ENCODE data around the gene MRAS. TPM values are rescaled to one million over a fixed set of nuclear protein-coding genes. Genes with fewer than 3 reads are reported as not detected.

Gene MRAS
- total and polyA plus RNA-seq, 2 of the 13 experiments (the other 11 are each of a cell fraction or from before 2014, with no cell fraction given) = 8.8 to 36.2 TPM

DNA sequence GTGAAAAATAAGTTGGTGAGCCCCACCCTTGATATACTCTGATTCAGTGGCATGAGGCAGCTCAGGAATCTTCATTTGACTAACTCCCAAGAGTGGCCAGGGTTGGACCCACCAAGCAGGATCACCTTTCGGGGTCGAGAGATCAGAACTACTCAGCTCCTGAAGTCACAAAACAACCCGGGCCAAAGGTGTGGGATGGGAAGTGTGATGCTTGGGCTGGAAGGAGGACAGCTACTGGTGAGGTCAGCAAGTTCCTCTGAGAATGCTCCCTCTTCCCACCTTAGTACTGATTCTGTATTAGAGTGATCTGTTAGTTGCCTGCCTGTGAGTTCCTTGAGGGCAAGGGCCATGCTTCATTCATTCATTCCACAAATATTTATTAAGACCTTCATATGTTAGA is 101.1 kb downstream of the MRAS start:
- ChIA-PET CTCF (ENCODE audit: low intra/inter-chr PET ratio, low total read pairs) (no interaction called here), POLR2A (no interaction called here)
- Histone ChIP-seq H3K27ac (ENCODE audit: extremely low read length, insufficient read depth, low read length) (no peak overlapping the region), H3K4me1 (ENCODE audit: insufficient read depth, low read length) (no peaks in the 10 kb centered on the region), H4K20me1 (ENCODE audit: insufficient read depth, low read length) (no peaks in the 10 kb centered on the region), H3K27me3 (ENCODE audit: control insufficient read depth in 1 of 2, insufficient read depth in 2 of 2, low read length in 2 of 2) (no peaks in the 10 kb centered on the region), H3K4me2 (ENCODE audit: low read depth, low read length) (no peak overlapping the region), H3K79me2 (ENCODE audit: insufficient read depth, low read length) (no peaks in the 10 kb centered on the region), H3K9me3 (ENCODE audit: low read length) (no peaks in the 10 kb centered on the region), H2AFZ (ENCODE audit: low read length) (no peak overlapping the region), H3K9ac (ENCODE audit: insufficient read depth, low read depth, low read length) (no peak overlapping the region), H3K4me3 (replicated peaks in 1 of 3; ENCODE audit: insufficient read depth in 1 of 3, low read depth in 2 of 3, low read length in 3 of 3) (no peak overlapping the region), H3K36me3 (replicated peaks in 1 of 2; ENCODE audit: control insufficient read depth in 1 of 2, insufficient read depth in 2 of 2, low read length in 2 of 2) (no peaks in the 10 kb centered on the region; a peak in 1 of 5 replicates)
- DNase-seq (ENCODE audit: low spot score) (no peak), ATAC-seq (no peak), FAIRE-seq (no peak)
- intact Hi-C loops (cut with micrococcal nuclease; ENCODE audit: unreplicated experiment) = no loop called here
- WGBS (ENCODE audit: low lambda C conversion rate) = 85% methylated on average over 3 of the region's 3 CpGs
- in situ Hi-C loops (cut with HindIII; ENCODE audit: extremely low pct_ligation_motif_present, low pct_unique_long_range_greater_than_20kb) = no loop called here
- TF ChIP-seq FOSL1 (CRISPR knock-in tag; IDR thresholded peaks at IDR 0.05; ENCODE audit: borderline replicate concordance) (no peak), SALL1 (CRISPR knock-in tag; IDR thresholded peaks at IDR 0.05) (no peak), SNAPC2 (CRISPR knock-in tag; IDR thresholded peaks at IDR 0.05) (no peak), MXD4 (CRISPR knock-in tag; IDR thresholded peaks at IDR 0.05) (no peak), SETDB1 (CRISPR knock-in tag; IDR thresholded peaks at IDR 0.05; ENCODE audit: borderline replicate concordance) (no peak)
- no TSS peak for BruUV-seq (replicated peaks)

DNA sequence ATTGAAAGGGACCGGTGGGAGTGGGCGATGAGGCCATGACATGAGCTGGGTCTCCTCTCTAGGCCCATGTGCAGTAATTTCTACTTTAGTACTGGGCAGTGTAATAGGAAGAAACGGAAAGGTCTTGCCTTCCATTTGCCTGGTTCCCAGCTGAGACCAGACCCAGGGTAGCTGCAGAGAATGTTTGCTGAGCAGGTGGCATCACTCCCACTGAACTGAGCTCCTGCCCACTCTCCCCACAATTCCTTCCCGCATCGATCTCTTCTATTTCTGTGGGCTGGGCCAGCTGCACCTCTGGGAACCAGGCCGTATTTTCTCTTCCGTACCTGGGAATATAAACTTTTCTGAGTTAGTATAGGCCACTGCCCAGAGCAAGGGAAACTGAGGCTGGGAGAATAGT is 101.8 kb downstream of the MRAS start:
- Histone ChIP-seq H3K27ac (ENCODE audit: extremely low read length, insufficient read depth, low read length) (no peak overlapping the region), H3K27me3 (ENCODE audit: control insufficient read depth in 1 of 2, insufficient read depth in 2 of 2, low read length in 2 of 2) (no peaks in the 10 kb centered on the region), H4K20me1 (ENCODE audit: insufficient read depth, low read length) (no peaks in the 10 kb centered on the region), H3K36me3 (replicated peaks in 1 of 2; ENCODE audit: control insufficient read depth in 1 of 2, insufficient read depth in 2 of 2, low read length in 2 of 2) (no peaks in the 10 kb centered on the region; a peak in 2 of 5 replicates), H3K9ac (ENCODE audit: insufficient read depth, low read depth, low read length) (no peak overlapping the region), H2AFZ (ENCODE audit: low read length) (no peak overlapping the region), H3K4me3 (replicated peaks in 1 of 3; ENCODE audit: insufficient read depth in 1 of 3, low read depth in 2 of 3, low read length in 3 of 3) (no peak overlapping the region), H3K9me3 (ENCODE audit: low read length) (no peaks in the 10 kb centered on the region), H3K4me2 (ENCODE audit: low read depth, low read length) (no peak overlapping the region), H3K79me2 (ENCODE audit: insufficient read depth, low read length) (no peaks in the 10 kb centered on the region), H3K4me1 (ENCODE audit: insufficient read depth, low read length) (no peaks in the 10 kb centered on the region)
- BruUV-seq (replicated peaks) = no TSS peak
- intact Hi-C loops (cut with micrococcal nuclease; ENCODE audit: unreplicated experiment) = no loop called here
- in situ Hi-C loops (cut with HindIII; ENCODE audit: extremely low pct_ligation_motif_present, low pct_unique_long_range_greater_than_20kb) = no loop called here
- FAIRE-seq (no peak), ATAC-seq (no peak), DNase-seq (ENCODE audit: low spot score) (no peak)
- ChIA-PET POLR2A (no interaction called here), CTCF (ENCODE audit: low intra/inter-chr PET ratio, low total read pairs) (no interaction called here)
- 92% methylated on average over 7 of the region's 7 CpGs for WGBS (ENCODE audit: low lambda C conversion rate)
- TF ChIP-seq ESRRA (CRISPR knock-in tag; IDR thresholded peaks at IDR 0.05; ENCODE audit: low read depth) = no peak
- TF ChIP-seq TP53 (CRISPR knock-in tag; conservative IDR thresholded peaks at IDR 0.05) = no peak
- TF ChIP-seq, protein P1, sequence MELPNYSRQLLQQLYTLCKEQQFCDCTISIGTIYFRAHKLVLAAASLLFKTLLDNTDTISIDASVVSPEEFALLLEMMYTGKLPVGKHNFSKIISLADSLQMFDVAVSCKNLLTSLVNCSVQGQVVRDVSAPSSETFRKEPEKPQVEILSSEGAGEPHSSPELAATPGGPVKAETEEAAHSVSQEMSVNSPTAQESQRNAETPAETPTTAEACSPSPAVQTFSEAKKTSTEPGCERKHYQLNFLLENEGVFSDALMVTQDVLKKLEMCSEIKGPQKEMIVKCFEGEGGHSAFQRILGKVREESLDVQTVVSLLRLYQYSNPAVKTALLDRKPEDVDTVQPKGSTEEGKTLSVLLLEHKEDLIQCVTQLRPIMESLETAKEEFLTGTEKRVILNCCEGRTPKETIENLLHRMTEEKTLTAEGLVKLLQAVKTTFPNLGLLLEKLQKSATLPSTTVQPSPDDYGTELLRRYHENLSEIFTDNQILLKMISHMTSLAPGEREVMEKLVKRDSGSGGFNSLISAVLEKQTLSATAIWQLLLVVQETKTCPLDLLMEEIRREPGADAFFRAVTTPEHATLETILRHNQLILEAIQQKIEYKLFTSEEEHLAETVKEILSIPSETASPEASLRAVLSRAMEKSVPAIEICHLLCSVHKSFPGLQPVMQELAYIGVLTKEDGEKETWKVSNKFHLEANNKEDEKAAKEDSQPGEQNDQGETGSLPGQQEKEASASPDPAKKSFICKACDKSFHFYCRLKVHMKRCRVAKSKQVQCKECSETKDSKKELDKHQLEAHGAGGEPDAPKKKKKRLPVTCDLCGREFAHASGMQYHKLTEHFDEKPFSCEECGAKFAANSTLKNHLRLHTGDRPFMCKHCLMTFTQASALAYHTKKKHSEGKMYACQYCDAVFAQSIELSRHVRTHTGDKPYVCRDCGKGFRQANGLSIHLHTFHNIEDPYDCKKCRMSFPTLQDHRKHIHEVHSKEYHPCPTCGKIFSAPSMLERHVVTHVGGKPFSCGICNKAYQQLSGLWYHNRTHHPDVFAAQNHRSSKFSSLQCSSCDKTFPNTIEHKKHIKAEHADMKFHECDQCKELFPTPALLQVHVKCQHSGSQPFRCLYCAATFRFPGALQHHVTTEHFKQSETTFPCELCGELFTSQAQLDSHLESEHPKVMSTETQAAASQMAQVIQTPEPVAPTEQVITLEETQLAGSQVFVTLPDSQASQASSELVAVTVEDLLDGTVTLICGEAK (IDR thresholded peaks at IDR 0.05) = no peak
- TF ChIP-seq, protein P1 (CRISPR knock-in tag; IDR thresholded peaks at IDR 0.05) = no peak
- TF ChIP-seq ZNF652 (CRISPR knock-in tag; IDR thresholded peaks at IDR 0.05; ENCODE audit: borderline replicate concordance, low read depth) = no peak
- TF ChIP-seq, protein P2, sequence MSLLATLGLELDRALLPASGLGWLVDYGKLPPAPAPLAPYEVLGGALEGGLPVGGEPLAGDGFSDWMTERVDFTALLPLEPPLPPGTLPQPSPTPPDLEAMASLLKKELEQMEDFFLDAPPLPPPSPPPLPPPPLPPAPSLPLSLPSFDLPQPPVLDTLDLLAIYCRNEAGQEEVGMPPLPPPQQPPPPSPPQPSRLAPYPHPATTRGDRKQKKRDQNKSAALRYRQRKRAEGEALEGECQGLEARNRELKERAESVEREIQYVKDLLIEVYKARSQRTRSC (CRISPR knock-in tag; IDR thresholded peaks at IDR 0.05; ENCODE audit: low read depth) = no peak
